Stimulated activated naive CD8-positive, alpha-beta T cell treated with anti-CD3 and anti-CD28 coated beads, Interleukin-15, Interleukin-2, amounts not matched to agents 100 ng/mL and 50 ng/mL, for 24 hours (primary cell): ENCODE measurements around the gene DENND2D.

Experiments used
- H3K27ac Mint-ChIP-seq: one replicate; pipeline ENCODE4 v1.8.0; 2021; ENCODE audit warnings: mild to moderate bottlenecking, mixed read lengths
- H3K27me3 Mint-ChIP-seq: one replicate; pipeline ENCODE4 v1.8.0; 2021; ENCODE audit warnings: mixed read lengths
- H3K36me3 Mint-ChIP-seq: one replicate; pipeline ENCODE4 v1.8.0; 2021; ENCODE audit warnings: low read depth, mixed read lengths
- H3K4me1 Mint-ChIP-seq: one replicate; pipeline ENCODE4 v1.8.0; 2021; ENCODE audit warnings: low read depth, mixed read lengths
- H3K4me3 Mint-ChIP-seq: one replicate; pipeline ENCODE4 v1.8.0; 2021; ENCODE audit warnings: mild to moderate bottlenecking, mixed read lengths
- H3K9me3 Mint-ChIP-seq: one replicate; pipeline ENCODE4 v1.8.0; 2021; ENCODE audit warnings: mixed read lengths

Gene DENND2D, protein sequence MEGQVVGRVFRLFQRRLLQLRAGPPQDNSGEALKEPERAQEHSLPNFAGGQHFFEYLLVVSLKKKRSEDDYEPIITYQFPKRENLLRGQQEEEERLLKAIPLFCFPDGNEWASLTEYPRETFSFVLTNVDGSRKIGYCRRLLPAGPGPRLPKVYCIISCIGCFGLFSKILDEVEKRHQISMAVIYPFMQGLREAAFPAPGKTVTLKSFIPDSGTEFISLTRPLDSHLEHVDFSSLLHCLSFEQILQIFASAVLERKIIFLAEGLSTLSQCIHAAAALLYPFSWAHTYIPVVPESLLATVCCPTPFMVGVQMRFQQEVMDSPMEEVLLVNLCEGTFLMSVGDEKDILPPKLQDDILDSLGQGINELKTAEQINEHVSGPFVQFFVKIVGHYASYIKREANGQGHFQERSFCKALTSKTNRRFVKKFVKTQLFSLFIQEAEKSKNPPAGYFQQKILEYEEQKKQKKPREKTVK

DNA sequence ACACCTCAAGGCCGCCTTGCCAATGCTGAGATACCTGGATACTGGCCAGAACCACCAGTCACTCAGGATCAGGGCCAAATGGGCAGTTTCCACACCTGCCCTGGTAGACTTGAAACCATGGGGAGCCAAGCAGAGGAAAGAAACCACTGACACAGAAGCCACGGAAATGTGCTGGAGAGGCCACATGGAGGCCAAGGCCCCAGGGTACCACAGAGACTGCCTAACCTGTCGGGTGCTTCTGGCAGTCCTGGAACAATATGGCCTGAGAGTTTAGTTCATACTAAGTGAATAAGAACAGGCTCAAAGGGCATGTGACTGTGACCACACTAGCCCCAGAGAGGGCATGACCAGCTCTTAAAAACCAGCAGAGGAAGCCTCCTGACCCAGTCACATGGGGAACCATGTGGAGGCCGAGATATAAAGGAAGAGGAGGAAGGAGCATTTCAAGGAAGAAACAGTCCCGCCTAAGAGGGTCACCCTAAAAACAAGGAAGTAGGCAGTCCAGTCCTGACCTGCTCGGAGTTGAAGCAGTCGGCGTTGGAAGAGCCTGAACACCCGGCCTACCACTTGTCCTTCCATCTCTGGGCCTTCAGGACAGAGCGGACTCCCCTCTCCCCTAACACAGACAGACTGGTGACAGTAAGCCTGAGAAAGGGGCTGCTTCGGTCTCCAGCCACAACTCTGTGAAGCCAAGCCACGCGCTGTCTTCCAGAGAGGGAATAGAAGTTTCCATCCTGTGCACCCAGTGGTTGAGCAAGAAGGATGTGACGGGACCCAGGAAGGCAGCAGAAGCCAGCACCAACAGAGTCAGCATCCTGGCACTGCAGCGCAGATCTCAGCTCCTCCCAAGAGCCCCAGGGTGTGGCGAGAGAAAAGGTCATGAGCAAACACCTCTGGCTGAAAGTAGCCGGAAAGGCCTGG lies at the start of gene DENND2D:
Gene DENND2D (minus strand): TSS at position 766 of the 921 bp plus-strand sequence. CDS start 187 bp downstream, at position 579.
- Mint-ChIP-seq H3K9me3 (no peaks in the 10 kb centered on the region), H3K27ac (peak within 1 kb of the TSS; percentile 100), H3K4me3 (peak within 1 kb of the TSS; percentile 98), H3K4me1 (peaks cover 78% of the 10 kb centered on the region), H3K27me3 (no peaks in the 10 kb centered on the region), H3K36me3 (peaks cover 52% of the 10 kb centered on the region)

DNA sequence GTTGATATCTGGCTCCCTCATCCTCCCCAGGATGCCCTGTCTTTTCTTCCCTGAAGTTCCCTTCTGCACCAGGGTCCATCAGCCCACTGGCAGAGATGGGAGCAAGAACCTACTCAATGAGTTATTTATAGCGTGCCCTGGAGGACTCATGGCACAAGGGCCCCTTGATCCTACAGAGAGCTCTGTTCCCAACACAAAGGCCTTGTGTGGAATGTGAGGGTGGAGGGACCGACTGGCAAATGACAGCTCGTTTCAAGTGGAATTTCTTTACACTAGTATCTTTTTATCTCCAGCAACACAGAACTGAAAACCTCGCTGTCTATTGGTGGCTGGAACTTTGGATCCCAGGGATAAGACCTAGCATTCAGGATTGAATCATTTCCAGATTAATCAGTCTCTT lies 49.5 kb upstream of the DENND2D start:
- no peaks in the 10 kb centered on the region for H3K27me3 Mint-ChIP-seq
- no peaks in the 10 kb centered on the region for H3K36me3 Mint-ChIP-seq
- no peaks in the 10 kb centered on the region for H3K9me3 Mint-ChIP-seq
- no peak overlapping the region for H3K4me3 Mint-ChIP-seq
- H3K27ac Mint-ChIP-seq, result no peak overlapping the region
- peaks cover 13% of the 10 kb centered on the region for H3K4me1 Mint-ChIP-seq

DNA sequence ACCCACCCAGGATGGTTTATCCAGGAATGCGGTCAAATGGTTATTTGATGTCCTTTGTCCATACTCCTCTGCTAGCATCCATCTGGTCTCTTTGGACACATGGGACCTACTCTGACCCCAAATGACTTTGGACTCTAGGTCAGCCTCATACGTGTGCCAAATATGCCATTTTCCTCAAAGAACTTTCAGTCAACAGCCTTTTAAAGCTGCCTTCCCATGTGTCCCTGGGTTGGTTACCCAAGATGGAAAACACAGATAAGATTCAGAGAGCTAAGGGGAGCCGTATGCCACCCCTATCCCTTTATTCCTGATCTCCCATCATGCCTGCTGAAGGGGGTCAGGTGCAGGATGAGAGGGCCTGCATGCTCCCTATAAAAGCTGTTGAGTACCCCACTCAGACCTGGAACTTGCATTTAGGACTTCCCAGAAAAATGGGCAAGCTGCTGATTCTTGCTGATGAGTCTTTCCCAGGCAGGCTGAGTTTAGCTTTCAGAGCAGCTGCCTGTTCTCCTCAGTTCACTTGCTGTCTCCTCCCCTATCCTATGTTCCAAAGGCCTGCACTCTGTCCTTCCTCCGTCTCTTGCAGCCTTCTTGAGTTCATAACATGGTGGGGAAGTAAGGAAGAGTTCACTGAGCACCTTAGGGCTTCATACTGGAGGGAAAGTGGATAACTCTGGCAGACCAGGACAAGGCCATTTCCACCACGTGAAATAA lies 46.8 kb upstream of the DENND2D start:
- no peak overlapping the region for H3K27ac Mint-ChIP-seq
- no peaks in the 10 kb centered on the region for H3K9me3 Mint-ChIP-seq
- peaks cover 13% of the 10 kb centered on the region for H3K4me1 Mint-ChIP-seq
- no peaks in the 10 kb centered on the region for H3K27me3 Mint-ChIP-seq
- no peak overlapping the region for H3K4me3 Mint-ChIP-seq
- no peaks in the 10 kb centered on the region for H3K36me3 Mint-ChIP-seq

DNA sequence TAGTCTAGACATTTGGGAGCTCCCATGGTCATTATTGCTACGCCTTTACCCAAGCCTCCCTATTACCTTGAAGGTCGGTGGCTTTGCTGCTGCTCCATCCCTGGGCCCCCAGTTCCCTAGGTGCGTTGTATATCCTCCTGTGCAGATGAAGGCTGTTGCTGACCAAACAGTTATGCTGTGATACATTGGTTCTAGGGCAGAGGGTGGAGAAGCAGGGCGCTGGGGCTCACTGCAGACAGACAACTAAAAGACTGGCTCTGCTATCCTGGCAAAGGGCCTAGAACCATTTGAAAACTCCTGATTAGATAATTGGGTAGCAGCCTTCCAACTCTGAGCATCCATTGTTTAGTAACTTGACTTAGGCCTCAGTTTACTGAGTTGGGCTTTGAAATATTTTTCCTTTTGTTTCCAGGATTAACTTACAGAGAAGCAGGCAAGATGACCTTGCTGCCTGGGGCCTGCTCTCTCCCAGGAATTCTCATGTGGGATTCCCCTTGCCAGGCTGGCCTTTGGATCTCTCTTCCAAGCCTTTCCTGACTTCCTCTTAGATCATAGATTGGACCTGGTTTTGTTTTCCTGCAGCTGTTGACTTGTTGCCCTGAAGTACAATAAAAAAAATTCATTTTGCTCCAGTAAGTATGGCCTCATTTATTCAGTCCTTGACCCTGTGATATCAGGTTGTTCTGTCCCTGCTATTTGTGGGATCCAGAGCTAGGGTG lies 42.5 kb upstream of the DENND2D start:
- H3K36me3 Mint-ChIP-seq, result peaks cover 18% of the 10 kb centered on the region
- no peaks in the 10 kb centered on the region for H3K27me3 Mint-ChIP-seq
- peaks cover 5% of the 10 kb centered on the region for H3K4me1 Mint-ChIP-seq
- no peaks in the 10 kb centered on the region for H3K9me3 Mint-ChIP-seq
- H3K4me3 Mint-ChIP-seq, result no peak overlapping the region
- no peak overlapping the region for H3K27ac Mint-ChIP-seq

DNA sequence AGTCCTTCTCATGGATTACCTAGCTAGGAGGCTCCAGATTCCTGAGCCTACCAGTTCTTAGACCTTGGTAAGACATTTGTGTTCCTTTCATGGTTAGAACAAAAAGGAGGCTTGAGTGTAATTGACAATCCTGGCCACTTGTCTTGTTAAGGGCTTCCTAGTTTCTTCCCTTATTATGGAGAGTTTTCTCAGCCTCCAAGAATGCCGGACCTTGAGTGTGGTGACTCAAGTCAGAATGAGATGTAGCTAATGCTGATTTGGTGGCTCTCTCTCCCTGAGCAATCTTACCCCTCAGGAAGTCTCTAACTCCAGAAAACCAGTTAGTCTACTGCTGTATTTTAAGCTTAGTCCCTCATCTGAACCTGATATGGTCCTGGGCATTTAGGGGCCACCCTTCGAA lies 41.4 kb upstream of the DENND2D start:
- H3K36me3 Mint-ChIP-seq, result peaks cover 18% of the 10 kb centered on the region

DNA sequence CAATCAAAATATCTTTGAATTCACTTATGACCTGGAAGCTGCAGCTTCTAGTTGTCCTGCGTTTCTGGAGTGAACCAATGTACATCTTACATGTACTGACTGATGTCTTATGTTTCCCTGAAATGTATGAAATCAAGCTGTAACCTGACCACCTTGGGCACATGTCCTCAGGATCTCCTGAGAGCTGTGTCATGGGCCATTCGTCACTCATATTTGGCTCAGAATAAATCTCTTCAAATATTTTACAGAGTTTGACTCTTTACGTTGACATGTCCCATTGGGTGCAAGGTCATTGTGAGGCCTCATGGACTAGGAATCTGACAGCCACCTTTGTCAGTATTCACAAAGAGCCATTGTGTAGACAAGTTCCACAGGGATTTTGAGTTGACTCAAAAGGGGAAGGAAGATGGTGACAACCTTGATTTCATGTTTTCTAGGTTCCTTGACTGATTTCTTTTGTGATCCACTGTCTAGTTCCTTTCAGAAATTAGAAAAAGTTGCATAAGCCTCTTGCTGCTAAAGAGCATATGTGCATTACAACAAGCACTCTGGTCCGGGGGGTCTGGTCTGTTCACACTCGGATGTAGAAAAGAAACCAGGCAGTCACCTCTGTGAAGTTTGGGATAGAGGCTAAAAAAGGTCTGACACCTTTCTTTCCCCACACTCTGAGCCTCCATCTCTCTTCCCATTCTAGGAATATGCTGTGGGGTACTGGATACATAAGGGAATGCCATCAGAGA lies 37.8 kb upstream of the DENND2D start:
- Mint-ChIP-seq H3K4me3 (no peak overlapping the region), H3K27me3 (no peaks in the 10 kb centered on the region), H3K9me3 (no peaks in the 10 kb centered on the region), H3K4me1 (peaks cover 10% of the 10 kb centered on the region), H3K27ac (no peak overlapping the region), H3K36me3 (peaks cover 18% of the 10 kb centered on the region)

More for the DNA sequence above, 41.4 kb upstream of the DENND2D start:
- no peaks in the 10 kb centered on the region for H3K9me3 Mint-ChIP-seq
- H3K4me1 Mint-ChIP-seq, result peaks cover 5% of the 10 kb centered on the region
- H3K27ac Mint-ChIP-seq, result no peak overlapping the region
- no peak overlapping the region for H3K4me3 Mint-ChIP-seq
- H3K27me3 Mint-ChIP-seq, result no peaks in the 10 kb centered on the region

DNA sequence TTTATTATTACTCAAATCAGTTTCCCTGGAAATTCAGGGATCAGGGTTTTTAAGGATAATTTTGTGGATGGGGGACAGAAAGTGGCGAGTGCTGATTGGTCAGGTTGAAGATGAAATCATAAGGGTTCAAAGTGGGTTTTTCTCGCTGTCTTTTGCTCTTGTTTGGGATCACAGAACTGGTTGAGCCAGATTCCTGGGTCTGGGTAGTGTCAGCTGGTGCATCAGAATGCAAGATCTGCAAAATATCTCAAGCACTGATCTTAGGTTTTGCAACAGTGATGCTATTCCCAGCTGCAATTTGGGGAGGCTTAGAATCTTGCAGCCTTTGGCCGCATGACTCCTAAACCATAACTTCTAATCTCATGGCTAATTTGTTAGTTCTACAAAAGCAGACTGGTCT lies 36.4 kb upstream of the DENND2D start:
- peaks cover 21% of the 10 kb centered on the region for H3K4me1 Mint-ChIP-seq
- no peak overlapping the region for H3K4me3 Mint-ChIP-seq
- H3K9me3 Mint-ChIP-seq, result no peaks in the 10 kb centered on the region
- no peaks in the 10 kb centered on the region for H3K27me3 Mint-ChIP-seq
- peaks cover 16% of the 10 kb centered on the region for H3K36me3 Mint-ChIP-seq
- H3K27ac Mint-ChIP-seq, result no peak overlapping the region

DNA sequence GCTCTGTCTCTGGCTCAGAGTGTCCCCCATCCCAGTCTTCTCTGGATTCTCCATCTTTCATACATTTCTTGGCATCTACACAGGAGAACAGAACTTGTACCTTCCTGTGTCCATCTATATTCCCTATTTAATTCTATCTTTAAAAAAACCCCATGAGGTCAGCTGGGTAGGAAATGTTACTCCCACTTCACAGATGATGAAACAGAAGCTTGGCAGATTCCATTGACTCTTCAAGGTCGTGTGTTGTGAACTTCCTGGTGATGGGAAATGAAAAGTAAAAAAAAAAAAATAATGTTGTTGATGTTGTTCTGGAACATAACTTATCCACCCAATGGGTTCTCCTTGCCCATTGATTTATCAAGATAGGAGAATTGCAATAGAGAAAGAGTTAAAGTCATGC lies 35.9 kb upstream of the DENND2D start:
- Mint-ChIP-seq H3K27ac (no peak overlapping the region), H3K27me3 (no peaks in the 10 kb centered on the region), H3K9me3 (no peaks in the 10 kb centered on the region), H3K36me3 (peaks cover 15% of the 10 kb centered on the region), H3K4me1 (peaks cover 24% of the 10 kb centered on the region), H3K4me3 (no peak overlapping the region)

DNA sequence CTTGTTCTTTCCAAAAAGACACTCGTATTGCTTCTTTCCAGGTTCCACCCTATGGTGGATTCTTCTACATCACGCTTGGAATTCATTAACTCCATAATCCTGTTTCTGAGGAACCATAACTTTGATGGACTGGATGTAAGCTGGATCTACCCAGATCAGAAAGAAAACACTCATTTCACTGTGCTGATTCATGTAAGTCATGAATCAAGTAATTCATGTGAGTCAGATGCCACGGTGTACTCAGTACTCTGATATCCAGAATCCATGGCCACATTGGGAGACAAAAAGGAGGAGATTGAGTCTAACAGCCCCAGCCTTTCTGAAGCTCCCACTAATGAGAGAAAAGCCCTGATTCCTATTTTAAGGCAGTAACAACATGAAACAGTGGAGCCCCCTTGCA lies 34.4 kb upstream of the DENND2D start:
- H3K27me3 Mint-ChIP-seq, result no peaks in the 10 kb centered on the region
- no peaks in the 10 kb centered on the region for H3K9me3 Mint-ChIP-seq
- no peak overlapping the region for H3K27ac Mint-ChIP-seq
- H3K4me3 Mint-ChIP-seq, result no peak overlapping the region
- H3K36me3 Mint-ChIP-seq, result peaks cover 11% of the 10 kb centered on the region
- peaks cover 31% of the 10 kb centered on the region for H3K4me1 Mint-ChIP-seq

DNA sequence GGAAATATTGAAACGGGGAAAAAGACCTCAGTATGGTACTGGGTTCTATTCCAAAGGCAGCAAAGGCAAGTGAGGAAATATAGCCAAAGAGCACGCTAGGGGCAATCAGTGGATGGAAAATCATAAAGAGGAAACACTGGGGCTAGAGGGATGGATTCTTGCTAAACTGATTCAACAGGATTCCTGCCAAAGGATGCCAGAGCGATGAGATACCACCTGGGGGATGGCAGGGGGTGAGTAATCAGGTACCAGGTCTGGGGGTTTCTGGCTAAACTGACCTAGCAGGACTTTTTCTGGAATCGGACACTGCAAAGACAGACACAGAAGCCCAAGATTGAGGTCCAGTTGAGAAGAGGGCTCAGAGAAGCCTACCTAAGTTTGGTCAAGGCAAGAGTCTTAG lies 33.8 kb upstream of the DENND2D start:
- H3K4me3 Mint-ChIP-seq, result no peak overlapping the region
- H3K27me3 Mint-ChIP-seq, result no peaks in the 10 kb centered on the region
- H3K36me3 Mint-ChIP-seq, result peaks cover 5% of the 10 kb centered on the region
- peaks cover 34% of the 10 kb centered on the region for H3K4me1 Mint-ChIP-seq
- no peak overlapping the region for H3K27ac Mint-ChIP-seq
- H3K9me3 Mint-ChIP-seq, result no peaks in the 10 kb centered on the region

DNA sequence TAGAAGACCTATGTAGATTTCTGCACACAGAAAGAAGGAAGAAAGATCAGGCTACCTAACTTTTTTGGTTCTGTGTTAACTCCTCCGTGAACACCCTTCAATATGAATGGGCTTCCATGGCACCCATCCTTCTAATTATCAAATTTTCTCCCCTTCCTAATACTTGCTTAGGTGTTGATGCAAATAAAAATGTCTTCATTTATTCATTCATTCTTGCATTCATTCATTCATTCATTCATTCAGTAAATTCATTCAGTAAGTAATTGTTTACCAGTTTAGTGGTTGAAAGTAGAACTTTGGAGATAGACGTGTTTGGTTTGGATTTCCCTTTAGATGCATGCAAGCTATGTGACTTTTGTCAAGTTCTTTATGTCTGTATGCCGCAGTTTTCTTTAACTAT lies 31.7 kb upstream of the DENND2D start:
- Mint-ChIP-seq H3K27ac (no peak overlapping the region), H3K9me3 (no peaks in the 10 kb centered on the region), H3K36me3 (no peaks in the 10 kb centered on the region), H3K4me1 (peaks cover 56% of the 10 kb centered on the region), H3K4me3 (peak overlapping the region; percentile 2), H3K27me3 (no peaks in the 10 kb centered on the region)

DNA sequence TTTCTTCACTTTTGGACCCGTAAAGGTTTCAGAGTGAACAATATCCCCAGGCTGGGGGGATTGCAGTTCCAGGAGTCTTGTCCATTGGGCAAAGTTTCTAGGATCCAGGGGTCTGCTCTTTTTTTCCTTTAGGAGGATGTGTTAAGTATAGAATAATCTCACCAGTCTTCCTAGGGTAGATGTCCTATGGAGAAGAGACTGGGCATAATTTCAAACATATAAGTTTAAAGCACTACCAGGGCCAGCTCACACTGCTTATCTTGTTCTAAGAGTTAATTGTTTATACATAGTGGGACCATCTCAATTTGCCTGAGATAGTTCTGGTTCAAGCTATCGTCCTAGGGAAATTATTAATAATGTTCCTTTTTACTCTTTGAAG lies 28.3 kb upstream of the DENND2D start:
- no peak overlapping the region for H3K27ac Mint-ChIP-seq
- no peaks in the 10 kb centered on the region for H3K36me3 Mint-ChIP-seq
- H3K9me3 Mint-ChIP-seq, result no peaks in the 10 kb centered on the region
- H3K4me1 Mint-ChIP-seq, result peaks cover 81% of the 10 kb centered on the region
- H3K27me3 Mint-ChIP-seq, result no peaks in the 10 kb centered on the region
- H3K4me3 Mint-ChIP-seq, result peak overlapping the region; percentile 50

DNA sequence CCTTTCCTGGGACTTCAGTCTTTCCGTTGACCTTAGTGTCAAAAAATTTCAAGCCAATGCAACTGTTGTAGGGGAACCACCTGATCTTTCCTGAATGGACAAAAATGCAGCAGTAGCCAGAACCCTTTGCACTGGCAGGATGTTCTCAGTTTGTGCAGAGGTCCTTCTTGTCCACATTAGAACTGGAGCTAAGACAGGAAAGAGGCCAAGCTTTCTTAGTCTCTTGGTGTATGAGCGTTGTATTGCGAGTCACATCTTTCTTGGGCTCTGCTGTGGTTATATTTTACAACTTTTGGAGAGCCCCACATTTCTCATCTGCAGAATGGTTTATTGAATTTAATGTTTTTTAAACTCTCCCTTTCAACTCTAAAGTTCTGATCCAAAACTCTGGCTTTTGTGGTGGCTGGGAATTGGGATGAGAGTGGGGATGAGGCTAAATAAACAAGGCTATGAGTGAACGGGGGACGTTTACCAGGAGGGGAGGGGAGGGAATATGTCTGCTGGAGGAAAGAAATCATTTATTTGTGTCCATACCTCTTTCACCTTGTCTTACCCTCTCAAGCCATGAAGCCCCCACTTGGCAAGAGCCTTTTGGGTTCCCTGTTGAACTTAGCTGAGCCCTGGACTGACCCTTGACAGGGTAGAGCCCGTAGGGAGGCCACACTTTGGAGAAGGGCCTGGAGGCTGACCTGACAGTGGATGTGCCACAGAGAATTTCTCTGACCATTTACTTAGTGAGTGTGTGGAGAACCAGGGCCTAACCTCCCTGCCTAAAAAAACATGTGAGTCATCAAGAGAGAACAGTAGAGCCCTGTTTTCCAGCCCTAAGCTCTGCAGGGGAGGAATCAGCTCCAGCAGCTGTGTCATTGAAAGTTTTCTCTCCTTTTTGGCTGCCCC lies 27.7 kb upstream of the DENND2D start:
- Mint-ChIP-seq H3K36me3 (no peaks in the 10 kb centered on the region), H3K27ac (peak overlapping the region; percentile 43), H3K4me3 (no peak overlapping the region), H3K27me3 (no peaks in the 10 kb centered on the region), H3K4me1 (peaks cover 87% of the 10 kb centered on the region), H3K9me3 (no peaks in the 10 kb centered on the region)
